ENCODE results near the gene USF1. TPM values are rescaled to one million over a fixed set of nuclear protein-coding genes. Genes with fewer than 3 reads are reported as not detected.

The USF1 gene
- total RNA-seq, 1 donor from 2014 or later: 57.2 TPM

DNA sequence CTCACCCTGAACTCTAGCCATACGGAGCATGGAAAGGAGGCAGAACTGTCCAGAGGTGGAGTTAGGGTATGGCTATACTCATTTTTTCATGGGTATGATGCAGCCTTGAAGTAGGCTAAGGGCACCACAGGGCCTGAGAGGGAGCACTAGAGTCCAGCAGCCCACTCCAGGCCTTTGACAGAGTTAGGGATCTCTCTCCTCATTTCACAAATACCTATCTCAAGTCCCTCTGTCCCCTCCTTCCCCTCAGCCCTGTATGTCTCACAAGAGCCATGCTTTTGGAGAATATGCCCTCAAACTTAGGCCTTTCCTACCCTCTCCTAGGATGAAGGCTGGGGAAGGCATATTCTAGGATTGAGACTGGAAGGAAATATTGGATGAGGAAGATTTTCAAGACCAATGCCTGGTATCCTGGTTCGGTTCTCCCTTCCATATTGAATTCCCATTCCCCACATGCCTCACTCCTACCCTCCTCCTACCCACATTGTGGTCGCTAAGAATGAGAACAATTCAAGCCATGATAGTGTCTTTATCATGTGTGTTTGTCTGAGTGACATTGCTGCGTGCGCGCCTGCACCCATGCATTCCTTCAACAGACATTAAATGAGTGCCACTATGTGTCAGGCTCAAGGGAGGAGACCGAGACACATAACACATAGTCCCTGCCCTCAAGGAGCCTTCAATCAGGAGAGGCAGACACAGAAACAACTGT lies 46.2 kb upstream of the USF1 start:
- no peak for DNase-seq (ENCODE audit: extremely low spot score, unreplicated experiment)
- Mint-ChIP-seq H3K27me3 (ENCODE audit: unreplicated experiment) (peaks cover 18% of the 10 kb centered on the region), H3K36me3 (ENCODE audit: unreplicated experiment) (no peaks in the 10 kb centered on the region), H3K4me1 (ENCODE audit: unreplicated experiment) (no peaks in the 10 kb centered on the region), H3K9me3 (ENCODE audit: unreplicated experiment) (no peaks in the 10 kb centered on the region), H3K4me3 (ENCODE audit: unreplicated experiment) (no peak overlapping the region), H3K27ac (ENCODE audit: unreplicated experiment) (no peak overlapping the region)
- TF ChIP-seq, protein P1, sequence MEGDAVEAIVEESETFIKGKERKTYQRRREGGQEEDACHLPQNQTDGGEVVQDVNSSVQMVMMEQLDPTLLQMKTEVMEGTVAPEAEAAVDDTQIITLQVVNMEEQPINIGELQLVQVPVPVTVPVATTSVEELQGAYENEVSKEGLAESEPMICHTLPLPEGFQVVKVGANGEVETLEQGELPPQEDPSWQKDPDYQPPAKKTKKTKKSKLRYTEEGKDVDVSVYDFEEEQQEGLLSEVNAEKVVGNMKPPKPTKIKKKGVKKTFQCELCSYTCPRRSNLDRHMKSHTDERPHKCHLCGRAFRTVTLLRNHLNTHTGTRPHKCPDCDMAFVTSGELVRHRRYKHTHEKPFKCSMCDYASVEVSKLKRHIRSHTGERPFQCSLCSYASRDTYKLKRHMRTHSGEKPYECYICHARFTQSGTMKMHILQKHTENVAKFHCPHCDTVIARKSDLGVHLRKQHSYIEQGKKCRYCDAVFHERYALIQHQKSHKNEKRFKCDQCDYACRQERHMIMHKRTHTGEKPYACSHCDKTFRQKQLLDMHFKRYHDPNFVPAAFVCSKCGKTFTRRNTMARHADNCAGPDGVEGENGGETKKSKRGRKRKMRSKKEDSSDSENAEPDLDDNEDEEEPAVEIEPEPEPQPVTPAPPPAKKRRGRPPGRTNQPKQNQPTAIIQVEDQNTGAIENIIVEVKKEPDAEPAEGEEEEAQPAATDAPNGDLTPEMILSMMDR (IDR thresholded peaks at IDR 0.05): no peak

DNA sequence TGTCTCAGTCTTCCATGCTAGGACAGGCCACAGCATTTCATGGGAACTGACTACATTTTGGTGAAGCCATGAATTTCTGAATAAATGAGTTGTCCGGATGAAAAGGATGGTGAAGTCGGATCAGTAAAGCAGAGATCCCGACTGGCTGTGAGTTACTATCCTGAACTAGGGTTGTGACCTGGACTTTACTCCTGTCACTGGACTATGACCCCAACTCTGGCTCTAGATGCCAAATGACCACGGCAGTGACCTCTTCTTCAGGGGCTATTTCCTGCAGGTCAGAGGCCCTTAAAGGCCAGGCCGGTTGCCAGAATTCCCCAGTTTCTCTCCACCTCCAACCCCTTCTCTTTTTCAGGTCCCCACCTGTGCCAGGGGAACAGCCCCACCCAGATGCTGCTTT lies 45.3 kb upstream of the USF1 start:
- Mint-ChIP-seq H3K4me3 (ENCODE audit: unreplicated experiment) (no peak overlapping the region), H3K27ac (ENCODE audit: unreplicated experiment) (no peak overlapping the region), H3K9me3 (ENCODE audit: unreplicated experiment) (no peaks in the 10 kb centered on the region), H3K36me3 (ENCODE audit: unreplicated experiment) (no peaks in the 10 kb centered on the region), H3K27me3 (ENCODE audit: unreplicated experiment) (peaks cover 15% of the 10 kb centered on the region), H3K4me1 (ENCODE audit: unreplicated experiment) (no peaks in the 10 kb centered on the region)
- TF ChIP-seq, protein P1 (IDR thresholded peaks at IDR 0.05): no peak
- no peak for DNase-seq (ENCODE audit: extremely low spot score, unreplicated experiment)

DNA sequence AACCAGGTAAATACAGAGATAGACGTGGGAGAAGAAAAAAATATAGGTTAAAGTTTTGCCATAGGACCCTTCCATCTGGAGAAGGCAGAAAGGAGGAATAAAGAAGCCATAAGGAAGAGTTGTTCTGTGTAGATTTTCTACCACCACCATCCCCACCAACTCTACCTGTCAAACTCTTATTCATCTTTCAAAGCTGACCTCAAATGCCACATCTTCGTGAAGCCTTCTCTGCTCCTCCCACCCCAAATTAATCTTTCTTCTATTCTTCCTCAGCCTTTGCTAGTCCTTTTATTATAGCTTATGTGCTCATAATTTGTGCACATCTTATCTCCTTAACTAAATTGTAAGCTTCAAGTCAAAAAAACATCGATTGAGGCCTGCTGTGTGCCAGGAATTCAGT lies 44.8 kb upstream of the USF1 start:
- TF ChIP-seq, protein P1 (IDR thresholded peaks at IDR 0.05): no peak
- Mint-ChIP-seq H3K27ac (ENCODE audit: unreplicated experiment) (no peak overlapping the region), H3K27me3 (ENCODE audit: unreplicated experiment) (peaks cover 14% of the 10 kb centered on the region), H3K4me1 (ENCODE audit: unreplicated experiment) (no peaks in the 10 kb centered on the region), H3K4me3 (ENCODE audit: unreplicated experiment) (no peak overlapping the region), H3K36me3 (ENCODE audit: unreplicated experiment) (no peaks in the 10 kb centered on the region), H3K9me3 (ENCODE audit: unreplicated experiment) (no peaks in the 10 kb centered on the region)
- no peak for DNase-seq (ENCODE audit: extremely low spot score, unreplicated experiment)

DNA sequence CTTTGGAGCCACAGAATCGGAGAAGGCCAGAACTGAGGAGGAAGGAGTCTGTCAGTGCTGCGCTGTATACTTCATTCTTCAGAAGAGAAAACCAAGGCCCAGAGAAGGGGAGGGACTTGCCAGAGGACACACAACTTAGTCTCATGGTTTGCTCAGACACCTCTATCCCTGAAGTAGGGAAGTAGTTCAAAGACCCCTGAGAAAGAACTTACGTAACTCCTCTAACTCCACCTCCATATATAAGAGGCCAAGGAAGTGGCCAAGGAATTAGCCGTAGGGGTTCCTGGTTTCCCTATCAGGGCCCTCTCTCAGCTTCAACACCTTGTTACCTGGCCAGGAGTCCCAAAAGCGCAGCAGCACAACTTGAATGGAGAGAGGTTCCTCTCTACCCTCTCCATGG lies 44.2 kb upstream of the USF1 start:
- Mint-ChIP-seq H3K4me3 (ENCODE audit: unreplicated experiment) (no peak overlapping the region), H3K27ac (ENCODE audit: unreplicated experiment) (no peak overlapping the region), H3K27me3 (ENCODE audit: unreplicated experiment) (peaks cover 9% of the 10 kb centered on the region), H3K9me3 (ENCODE audit: unreplicated experiment) (no peaks in the 10 kb centered on the region), H3K36me3 (ENCODE audit: unreplicated experiment) (no peaks in the 10 kb centered on the region), H3K4me1 (ENCODE audit: unreplicated experiment) (no peaks in the 10 kb centered on the region)
- TF ChIP-seq, protein P1 (IDR thresholded peaks at IDR 0.05): no peak
- no peak for DNase-seq (ENCODE audit: extremely low spot score, unreplicated experiment)

DNA sequence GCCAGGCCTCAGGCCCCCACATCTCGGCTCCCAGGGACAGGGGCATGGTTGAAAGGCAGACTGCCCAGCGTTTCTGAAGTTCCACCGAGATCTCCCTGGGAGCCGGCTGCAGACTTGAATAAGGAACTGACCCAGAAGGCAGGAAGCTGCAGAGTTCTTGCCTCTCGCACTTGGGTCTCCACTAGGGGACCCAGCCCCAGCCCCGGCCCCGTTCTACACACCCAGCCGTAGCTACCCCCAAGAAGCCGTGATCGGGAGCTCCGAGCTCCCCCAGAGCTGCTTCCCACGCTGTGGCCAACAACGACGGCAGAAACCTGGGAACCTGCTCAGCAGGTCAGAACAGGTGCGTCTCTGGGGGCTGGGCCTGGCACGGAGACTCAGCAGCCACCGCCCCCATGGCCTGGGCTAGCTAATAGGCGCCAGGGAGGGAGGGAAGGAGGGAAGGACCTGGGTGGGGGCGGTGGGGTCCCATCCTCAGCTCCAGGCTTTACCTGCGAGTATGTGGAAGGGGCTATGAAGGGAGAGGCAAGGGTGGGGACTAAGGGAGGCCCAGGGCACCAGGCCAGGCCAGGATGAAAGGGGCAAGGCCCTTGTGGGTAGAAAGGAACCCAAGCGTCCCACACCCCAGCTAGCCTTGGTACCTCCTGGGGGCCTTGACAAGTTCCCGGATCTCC lies 43.6 kb upstream of the USF1 start, which contains the start of gene NECTIN4:
Gene NECTIN4 (minus strand): TSS at position 308 of the 674 bp plus-strand sequence. CDS start 262 bp downstream, at position 46.
- Mint-ChIP-seq H3K27ac (ENCODE audit: unreplicated experiment) (no peak within 1 kb of the TSS), H3K4me1 (ENCODE audit: unreplicated experiment) (no peaks in the 10 kb centered on the region), H3K4me3 (ENCODE audit: unreplicated experiment) (no peak within 1 kb of the TSS), H3K36me3 (ENCODE audit: unreplicated experiment) (no peaks in the 10 kb centered on the region), H3K27me3 (ENCODE audit: unreplicated experiment) (peaks cover 3% of the 10 kb centered on the region), H3K9me3 (ENCODE audit: unreplicated experiment) (no peaks in the 10 kb centered on the region)
- TF ChIP-seq, protein P1 (IDR thresholded peaks at IDR 0.05): no peak
- DNase-seq (ENCODE audit: extremely low spot score, unreplicated experiment): no peak

All from osteocyte (in vitro differentiated cells).